ENCODE results near the gene RBAK. TPM values are rescaled to one million over a fixed set of nuclear protein-coding genes. Genes with fewer than 3 reads are reported as not detected.

RBAK gene
- total and polyA plus RNA-seq, 4 donors, result 1.7 to 7.2 (median 3.7) TPM

Small RNAs within 50 kb of the gene (small RNA-seq; reads per million reads assigned to genes)
- gene AC092032.1, result not detected

Other genes starting within 250 kb of the RBAK start
- under 1 TPM; 0.05 to 0.08 TPM for gene PAPOLB, start 183.8 kb upstream of the RBAK start, total RNA-seq
- not detected for gene PAPOLB, start 183.8 kb upstream of the RBAK start, polyA plus RNA-seq
- gene RADIL, start 162.1 kb upstream of the RBAK start, total RNA-seq, result under 1 TPM; 0.14 to 0.25 TPM
- under 1 TPM in 1 of 2 donors, not detected in 1; 0.21 TPM for gene RADIL, start 162.1 kb upstream of the RBAK start, polyA plus RNA-seq
- not detected for gene MMD2, start 86.7 kb upstream of the RBAK start, total RNA-seq
- gene MMD2, start 86.7 kb upstream of the RBAK start, polyA plus RNA-seq, result not detected
- 10 to 100 TPM; 33.3 to 57.6 TPM for gene WIPI2, start 144.4 kb downstream of the RBAK start, total RNA-seq
- gene WIPI2, start 144.4 kb downstream of the RBAK start, polyA plus RNA-seq, result 10 to 100 TPM; 23.9 to 27.4 TPM
- 10 to 100 TPM in 1 of 2 donors, 1 to 10 TPM in 1; 2.8 to 13.9 TPM for gene SLC29A4, start 237.1 kb downstream of the RBAK start, total RNA-seq
- gene SLC29A4, start 237.1 kb downstream of the RBAK start, polyA plus RNA-seq, result 1 to 10 TPM; 1.7 to 5.0 TPM